IMR-90 (cell line): ENCODE measurements around the gene NHLH2. TPM values are rescaled to one million over a fixed set of nuclear protein-coding genes. Genes with fewer than 3 reads are reported as not detected.

Source experiments
- ATAC-seq: fragments of 200-7000 bp; cut with Tn5 transposase; 2 replicates; pipeline ENCODE4 v1.9.1; 2020; ENCODE audit warnings: low read depth, mild to moderate bottlenecking, moderate library complexity
- BruUV-seq: library from RNA; stranded (reverse); fragments of 400-500 nt; replicated peaks from 2 replicates; lab custom pipeline; 2021; lab: Mats Ljungman, UMichigan
- CTCF ChIA-PET: fragments of 300-600 bp; formaldehyde crosslinking; extraction: SDS; loops from one replicate; lab custom pipeline; 2021; ENCODE audit warnings: antibody characterized with exemption; lab: Yijun Ruan, JAX
- POLR2A ChIA-PET: fragments of 300-600 bp; sonication (Branson Sonifier 250); formaldehyde crosslinking; loops from one replicate; lab custom pipeline; 2022; ENCODE audit warnings: antibody characterized with exemption; ENCODE audit not compliant: unreplicated experiment; lab: Charles Lee
- DNase-seq: peaks from one replicate; pipeline ENCODE4 v3.0.0; 2013
- H2AFZ ChIP-seq: replicated peaks from 2 replicates; pipeline ENCODE3; 2013; ENCODE audit warnings: low read length, mild to moderate bottlenecking; ENCODE audit not compliant: poor library complexity
- H2AK5ac ChIP-seq: 2 replicates; pipeline ENCODE4 v1.6.1; 2013; ENCODE audit warnings: low read depth, low read length, inconsistent platforms
- H2AK9ac ChIP-seq: replicated peaks from 2 replicates; pipeline ENCODE3; 2013; ENCODE audit warnings: mild to moderate bottlenecking, low read depth, low read length, moderate library complexity; ENCODE audit not compliant: poor library complexity
- H2BK120ac ChIP-seq: 2 replicates; pipeline ENCODE4 v1.6.1; 2013; ENCODE audit warnings: low read depth, low read length, inconsistent platforms
- H2BK15ac ChIP-seq: 3 replicates; pipeline ENCODE4 v1.6.1; 2013; ENCODE audit warnings: low read depth, low read length, inconsistent platforms
- H2BK20ac ChIP-seq: 2 replicates; pipeline ENCODE4 v1.6.1; 2013; ENCODE audit warnings: low read depth, mild to moderate bottlenecking, inconsistent platforms, low read length, moderate library complexity
- H2BK5ac ChIP-seq: 2 replicates; pipeline ENCODE4 v1.6.1; 2013; ENCODE audit warnings: mild to moderate bottlenecking, low read depth, low read length, inconsistent platforms; ENCODE audit not compliant: poor library complexity, severe bottlenecking
- H3K14ac ChIP-seq: replicated peaks from 2 replicates; pipeline ENCODE4 v1.6.1; 2013; ENCODE audit warnings: low read depth, low read length, inconsistent platforms
- H3K18ac ChIP-seq: 2 replicates; pipeline ENCODE4 v1.6.1; 2013; ENCODE audit warnings: low read depth, low read length, control low read depth
- H3K23ac ChIP-seq: 2 replicates; pipeline ENCODE4 v1.6.1; 2013; ENCODE audit warnings: low read depth, low read length, inconsistent platforms
- H3K27ac ChIP-seq: 2 replicates; pipeline ENCODE4 v1.5.1; 2013; ENCODE audit warnings: mild to moderate bottlenecking, control low read depth, low read length; ENCODE audit not compliant: insufficient read depth
- H3K27me3 ChIP-seq: 2 replicates; pipeline ENCODE4 v1.6.1; 2013; ENCODE audit warnings: low read length; ENCODE audit not compliant: control insufficient read depth, insufficient read depth
- H3K36me3 ChIP-seq: 2 replicates; pipeline ENCODE4 v1.6.1; 2013; ENCODE audit warnings: low read length, mixed read lengths; ENCODE audit not compliant: control insufficient read depth, insufficient read depth
- H3K4ac ChIP-seq: 2 replicates; pipeline ENCODE4 v1.6.1; 2013; ENCODE audit warnings: low read depth, low read length, inconsistent platforms
- H3K4me1 ChIP-seq: 2 replicates; pipeline ENCODE4 v1.6.1; 2013; ENCODE audit warnings: low read length, mixed read lengths; ENCODE audit not compliant: control insufficient read depth, insufficient read depth
- H3K4me2 ChIP-seq: 2 replicates; pipeline ENCODE4 v1.6.1; 2013; ENCODE audit warnings: low read depth, mild to moderate bottlenecking, control low read depth, low read length, moderate library complexity
- H3K4me3 ChIP-seq: 2 replicates; pipeline ENCODE4 v1.5.1; 2013; ENCODE audit warnings: low read depth, mild to moderate bottlenecking, control low read depth, low read length, moderate library complexity; ENCODE audit not compliant: insufficient read depth
- H3K56ac ChIP-seq: 2 replicates; pipeline ENCODE4 v1.6.1; 2013; ENCODE audit warnings: low read length, inconsistent platforms; ENCODE audit not compliant: insufficient read depth; ENCODE audit errors: extremely low read depth
- H3K79me1 ChIP-seq, 2 experiments: 2 replicates each; pipeline ENCODE4 v1.6.1; 2013; ENCODE audit warnings: low read length in 2 of 2, inconsistent platforms in 1 of 2, low read depth in 1 of 2
- H3K9ac ChIP-seq: 2 replicates; pipeline ENCODE4 v1.6.1; 2013; ENCODE audit warnings: low read depth, low read length, control low read depth
- H3K9me1 ChIP-seq: 2 replicates; pipeline ENCODE4 v1.6.1; 2013; ENCODE audit warnings: low read length, inconsistent platforms; ENCODE audit not compliant: insufficient read depth
- H3K9me3 ChIP-seq: 2 replicates; pipeline ENCODE4 v1.6.1; 2013; ENCODE audit warnings: low read length; ENCODE audit not compliant: control insufficient read depth, insufficient read depth
- H4K20me1 ChIP-seq: 2 replicates; pipeline ENCODE4 v1.6.1; 2013; ENCODE audit warnings: low read length, inconsistent platforms; ENCODE audit not compliant: insufficient read depth
- H4K5ac ChIP-seq: 2 replicates; pipeline ENCODE4 v1.6.1; 2013; ENCODE audit warnings: mild to moderate bottlenecking, low read depth, low read length, control low read depth
- H4K8ac ChIP-seq, 2 experiments: 2 replicates each; pipeline ENCODE4 v1.6.1; 2013; ENCODE audit warnings: low read depth in 2 of 2, low read length in 2 of 2, control low read depth in 1 of 2, inconsistent platforms in 1 of 2
- H4K91ac ChIP-seq: 2 replicates; pipeline ENCODE4 v1.6.1; 2013; ENCODE audit warnings: low read depth, low read length, inconsistent platforms; ENCODE audit not compliant: insufficient read depth
- MAFK ChIP-seq: IDR thresholded peaks from 2 replicates; pipeline ENCODE4 v1.6.1; 2012; ENCODE audit warnings: low read depth, low read length, improper control_type of control experiment
- POLR2A ChIP-seq: IDR thresholded peaks from 2 replicates; pipeline ENCODE4 v1.6.1; 2012; ENCODE audit warnings: mild to moderate bottlenecking, low read depth, low read length
- RCOR1 ChIP-seq: IDR thresholded peaks from 2 replicates; pipeline ENCODE4 v1.6.1; 2012; ENCODE audit warnings: mild to moderate bottlenecking, low read length, improper control_type of control experiment; ENCODE audit not compliant: insufficient replicate concordance
- RFX5 ChIP-seq: IDR thresholded peaks from 2 replicates; pipeline ENCODE4 v1.8.0; 2012; ENCODE audit warnings: low read depth, mild to moderate bottlenecking, low read length, moderate library complexity
- WGBS, 2 experiments: methylation state at CpG; one replicate each; pipeline versions ENCODE4 v1.1.5 to v1.1.7; 2013; ENCODE audit warnings: missing lambda C conversion rate in 2 of 2; ENCODE audit not compliant: insufficient read length in 1 of 2; ENCODE audit errors: extremely low coverage in 2 of 2; 5-methylcytosine and 5-hydroxymethylcytosine counted together
- dilution Hi-C: fragments of 300-500 bp; cut with HindIII; formaldehyde crosslinking; loops from one replicate; pipeline ENCODE4 v1.14.3; 2018; ENCODE audit warnings: low sequenced_read_pairs; ENCODE audit not compliant: unreplicated experiment
- in situ Hi-C: fragments of 300-500 bp; cut with MboI; formaldehyde crosslinking; loops from 3 replicates; pipeline ENCODE4 v1.14.3; 2019; ENCODE audit warnings: low sequenced_read_pairs, inconsistent platforms, mixed read lengths
- intact Hi-C: fragments of 100-400 bp; cut with micrococcal nuclease; formaldehyde crosslinking; loops from 2 replicates; pipeline ENCODE4 v1.10.0; 2022
- polyA plus RNA-seq, 3 experiments: library from polyadenylated mRNA; depleted of rRNA; stranded (reverse); fragments of >200 nt; gene quantifications; 2 replicates each; pipeline ENCODE4 v1.2.3, GENCODE V29; 2012; ENCODE audit warnings: low replicate concordance in 1 of 3
- total RNA-seq: library from RNA; depleted of rRNA; stranded (reverse); fragments of >200 nt; gene quantifications from 2 replicates; pipeline ENCODE4 v1.2.3, GENCODE V29; 2012

NHLH2 gene
- total and polyA plus RNA-seq, 2 of the 4 experiments (the other 2 are of a cell fraction): not detected

DNA sequence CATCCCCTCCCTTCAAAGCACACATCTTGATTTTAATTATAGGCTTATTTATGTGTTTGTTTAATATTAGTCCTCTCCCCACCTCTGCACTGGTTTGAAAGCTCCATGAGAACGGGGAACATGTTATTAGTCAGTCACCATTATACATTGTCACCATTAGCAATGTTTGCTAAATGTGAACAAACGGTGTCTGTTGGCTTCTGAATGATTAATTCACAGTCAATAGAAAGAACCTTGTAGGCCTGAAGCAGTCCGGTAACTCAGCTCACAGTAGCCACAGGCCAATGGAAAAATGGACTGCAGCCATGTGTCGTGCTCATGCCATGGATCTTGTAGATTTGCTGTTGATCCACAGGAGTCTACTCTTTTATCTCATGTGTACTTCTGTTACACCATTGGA is 49.7 kb upstream of the NHLH2 start:
- Histone ChIP-seq H2AK5ac (no peak overlapping the region), H2BK20ac (no peak overlapping the region), H3K9me3 (no peaks in the 10 kb centered on the region), H3K27me3 (no peaks in the 10 kb centered on the region), H4K5ac (no peak overlapping the region), H2BK120ac (no peak overlapping the region), H3K27ac (no peak overlapping the region), H3K56ac (no peak overlapping the region), H4K8ac (no peak overlapping the region), H3K36me3 (no peaks in the 10 kb centered on the region), H3K14ac (no peak overlapping the region), H4K91ac (no peak overlapping the region), H3K4ac (no peak overlapping the region), H2AFZ (no peak overlapping the region), H3K79me1 (no peaks in the 10 kb centered on the region), H3K18ac (no peak overlapping the region), H2BK5ac (no peak overlapping the region), H3K9ac (no peak overlapping the region), H3K4me3 (no peak overlapping the region), H3K23ac (no peak overlapping the region), H2BK15ac (no peak overlapping the region), H3K9me1 (no peaks in the 10 kb centered on the region), H4K20me1 (no peaks in the 10 kb centered on the region), H2AK9ac (no peak overlapping the region), H3K4me2 (no peak overlapping the region), H3K4me1 (no peaks in the 10 kb centered on the region)
- ATAC-seq: no peak
- BruUV-seq: no TSS peak
- in situ Hi-C loops (no loop called here), dilution Hi-C loops (no loop called here), intact Hi-C loops (no loop called here)
- ChIA-PET POLR2A (no interaction called here), CTCF (no interaction called here)
- WGBS, 2 experiments: no CpG with 5 or more reads among the region's 4 CpGs
- DNase-seq: no peak
- TF ChIP-seq MAFK (no peak), POLR2A (no peak), RFX5 (no peak), RCOR1 (no peak)
